PC-9 (cell line): ENCODE results near the gene KCNG4.

Experiments used
- EZH2 ChIP-seq: fragments of 200-600 bp; sonication (generic); IDR thresholded peaks from 2 replicates; pipeline ENCODE4 v1.8.0; 2017; ENCODE audit warnings: antibody characterized with exemption, low read depth
- TF ChIP-seq, protein P1 (sequence below): fragments of 200-600 bp; sonication (generic); conservative IDR thresholded peaks from 2 replicates; pipeline ENCODE4 v1.6.1; 2017; ENCODE audit warnings: mixed run types, antibody characterized with exemption, mild to moderate bottlenecking, moderate library complexity

DNA sequence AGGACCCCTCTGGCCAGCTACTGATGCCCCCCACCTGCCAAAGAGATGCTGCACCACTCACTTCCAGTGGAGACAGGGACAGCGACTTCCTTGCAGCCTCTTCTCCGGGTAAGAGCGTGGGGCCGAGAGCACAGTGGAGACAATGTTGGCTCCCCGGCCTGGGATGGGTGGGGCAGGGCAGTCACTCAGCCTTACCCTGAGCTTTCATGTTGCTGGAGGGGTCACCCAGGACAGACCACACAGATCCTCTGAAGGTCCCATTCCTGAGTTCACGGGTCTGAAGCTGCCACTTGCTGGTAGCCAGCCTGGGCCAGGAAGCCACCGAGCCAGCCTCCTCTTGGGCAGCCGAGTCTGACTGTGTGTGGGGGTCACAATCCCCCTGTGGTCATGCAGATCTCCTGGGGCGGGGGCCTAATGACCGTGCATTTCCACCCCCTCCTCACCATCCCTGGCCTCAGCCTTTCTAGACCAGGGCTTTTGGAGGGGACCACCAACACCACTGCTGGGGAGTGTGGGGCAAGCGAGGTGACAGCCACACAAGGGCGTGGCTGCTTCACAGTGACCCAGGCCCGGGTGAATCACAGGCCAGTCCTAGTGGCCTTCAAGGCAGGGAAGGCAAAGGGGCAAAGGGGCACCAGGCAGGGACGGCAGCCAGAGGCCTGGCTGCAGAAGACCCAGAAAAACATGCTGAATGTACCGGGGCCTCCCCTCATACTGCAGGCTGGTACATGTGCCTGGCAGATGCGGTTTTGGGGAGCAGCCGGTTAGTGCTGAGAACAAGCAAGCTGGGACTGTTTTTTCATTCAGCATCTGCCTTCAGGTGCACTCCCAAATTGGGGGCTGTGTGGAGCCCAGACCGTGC is 63.4 kb downstream of the KCNG4 start:
- TF ChIP-seq, protein P1, sequence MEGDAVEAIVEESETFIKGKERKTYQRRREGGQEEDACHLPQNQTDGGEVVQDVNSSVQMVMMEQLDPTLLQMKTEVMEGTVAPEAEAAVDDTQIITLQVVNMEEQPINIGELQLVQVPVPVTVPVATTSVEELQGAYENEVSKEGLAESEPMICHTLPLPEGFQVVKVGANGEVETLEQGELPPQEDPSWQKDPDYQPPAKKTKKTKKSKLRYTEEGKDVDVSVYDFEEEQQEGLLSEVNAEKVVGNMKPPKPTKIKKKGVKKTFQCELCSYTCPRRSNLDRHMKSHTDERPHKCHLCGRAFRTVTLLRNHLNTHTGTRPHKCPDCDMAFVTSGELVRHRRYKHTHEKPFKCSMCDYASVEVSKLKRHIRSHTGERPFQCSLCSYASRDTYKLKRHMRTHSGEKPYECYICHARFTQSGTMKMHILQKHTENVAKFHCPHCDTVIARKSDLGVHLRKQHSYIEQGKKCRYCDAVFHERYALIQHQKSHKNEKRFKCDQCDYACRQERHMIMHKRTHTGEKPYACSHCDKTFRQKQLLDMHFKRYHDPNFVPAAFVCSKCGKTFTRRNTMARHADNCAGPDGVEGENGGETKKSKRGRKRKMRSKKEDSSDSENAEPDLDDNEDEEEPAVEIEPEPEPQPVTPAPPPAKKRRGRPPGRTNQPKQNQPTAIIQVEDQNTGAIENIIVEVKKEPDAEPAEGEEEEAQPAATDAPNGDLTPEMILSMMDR = no peak
- TF ChIP-seq EZH2 = no peak
